GM21619 (cell line): ENCODE measurements around the gene MICU1.
"Not testable (repeated sequence)": the region's sequence is repeated elsewhere in the genome, so short reads cannot be mapped to it uniquely, and the experiment has no call there.

Experiments used
- ATAC-seq: cut with Tn5 transposase; IDR thresholded peaks from one replicate; pipeline ENCODE4 v1.9.1; 2021; ENCODE audit not compliant: unreplicated experiment

MICU1 gene

DNA sequence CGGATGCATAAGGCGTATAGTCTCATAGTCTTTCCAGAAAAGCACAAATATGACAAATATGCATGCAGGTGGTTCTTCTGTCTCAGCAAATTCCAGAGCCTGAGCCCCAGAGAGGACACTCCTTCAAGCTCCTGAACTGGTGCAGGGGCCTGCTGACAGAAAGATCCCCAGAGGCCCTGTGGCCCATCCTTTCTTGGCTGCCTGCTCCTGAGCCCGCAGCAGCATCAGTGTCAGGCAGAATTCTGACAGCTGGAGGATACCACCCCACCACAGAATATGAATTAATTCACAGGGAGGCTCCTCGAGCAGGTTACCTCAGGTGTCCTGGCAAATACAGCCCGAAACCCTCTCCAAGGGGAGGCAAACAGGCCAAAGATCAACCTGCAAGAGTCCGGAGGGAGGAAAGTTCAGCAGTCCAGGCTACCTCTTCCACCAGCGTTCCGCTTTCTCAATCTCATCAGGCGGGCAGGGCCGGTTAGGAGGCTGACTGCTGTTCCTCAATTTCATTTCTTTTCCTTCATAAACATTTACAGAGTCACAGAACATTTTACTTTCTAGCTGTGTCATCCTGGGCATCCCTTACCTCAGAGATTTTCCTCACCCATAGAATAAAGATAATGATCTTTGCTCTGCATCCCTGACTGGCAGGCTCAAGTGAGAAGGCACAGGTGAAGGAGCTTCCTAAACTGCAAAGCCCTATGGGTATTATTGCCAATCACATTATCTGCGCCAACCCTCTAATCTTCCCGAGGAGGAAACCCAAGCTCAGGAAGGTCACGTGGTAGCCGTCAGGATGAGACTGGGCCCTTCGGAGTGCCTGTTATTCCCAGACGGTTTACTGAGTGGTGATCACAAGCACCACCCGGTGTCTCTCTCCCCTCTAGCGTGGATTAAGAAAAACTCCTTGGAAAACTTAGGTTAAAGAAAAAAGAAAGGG, 272.6 kb downstream of the MICU1 start:
- ATAC-seq: no peak

DNA sequence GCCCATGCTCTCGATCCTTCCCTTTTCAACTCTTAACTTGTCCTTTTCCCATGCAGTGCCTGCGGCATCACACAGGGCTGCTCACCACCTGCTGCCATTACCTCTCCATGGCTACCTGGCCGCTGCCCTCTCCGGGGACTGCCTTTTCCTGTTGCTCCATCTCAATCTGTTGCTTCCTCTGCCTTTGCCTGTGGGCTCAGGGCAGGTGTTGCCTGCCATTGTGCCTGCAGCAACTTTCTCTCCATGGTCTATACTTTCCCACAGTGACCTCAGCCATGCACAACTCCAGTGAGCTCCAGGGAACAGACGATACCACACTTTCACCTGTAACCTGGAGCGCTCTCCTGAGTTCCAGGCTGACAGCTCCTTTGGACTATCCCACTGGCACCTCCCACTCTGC, 274.4 kb downstream of the MICU1 start:
- ATAC-seq: no peak

DNA sequence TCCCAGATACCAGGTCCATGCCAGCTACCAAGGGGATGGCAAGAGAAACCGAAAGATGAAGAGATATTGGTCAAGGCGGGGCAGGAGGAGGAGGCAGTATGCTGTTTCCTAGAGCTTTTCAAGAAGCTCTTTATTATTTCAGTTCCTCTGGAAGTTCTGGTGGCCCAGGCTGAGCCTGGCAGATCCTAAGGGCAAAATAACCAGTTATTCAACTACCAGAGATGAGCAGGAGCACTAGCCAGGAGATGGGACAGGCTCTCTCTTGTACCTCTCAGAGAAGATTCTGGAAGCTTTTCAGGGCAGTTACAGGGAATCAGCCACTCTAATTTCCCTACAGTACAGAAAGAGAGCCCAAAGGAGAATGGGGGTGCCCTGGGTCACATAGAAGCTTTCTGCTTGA, 276.4 kb downstream of the MICU1 start:
- no peak for ATAC-seq

DNA sequence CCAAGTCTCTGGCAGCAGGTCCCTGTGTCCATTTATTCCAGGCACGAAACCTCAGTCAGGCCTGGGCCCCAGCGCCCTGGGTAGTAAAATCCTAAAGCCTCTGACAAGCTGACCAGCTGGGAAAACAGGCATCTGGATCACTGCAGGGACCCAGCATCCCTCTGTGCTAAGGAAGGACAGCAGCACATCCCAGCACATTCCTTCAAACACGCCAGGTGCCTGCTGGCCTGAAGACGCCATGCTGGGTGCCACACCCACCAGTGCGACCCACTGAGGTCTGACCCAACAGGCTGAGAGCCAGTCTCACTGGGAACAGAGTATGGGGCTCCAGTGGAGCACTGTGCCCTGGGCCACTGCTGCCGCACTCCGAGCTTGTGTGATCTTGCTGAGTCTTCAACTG, 277.6 kb downstream of the MICU1 start:
- ATAC-seq: no peak

- ATAC-seq: not testable (repeated sequence)
Observed at GRCh38 chr10:72346117-72346516, 279.8 kb downstream of the MICU1 start.

GRCh38 chr10:72344932-72345331, 280.9 kb downstream of the MICU1 start:
- ATAC-seq: no peak

- no peak for ATAC-seq
Observed at GRCh38 chr10:72342911-72343310, 283.0 kb downstream of the MICU1 start.

- ATAC-seq: no peak
Observed at GRCh38 chr10:72340510-72341261, 285.2 kb downstream of the MICU1 start.

GRCh38 chr10:72338180-72338579, 287.7 kb downstream of the MICU1 start:
- no peak for ATAC-seq

GRCh38 chr10:72337722-72338121, 288.2 kb downstream of the MICU1 start:
- no peak for ATAC-seq

- no peak for ATAC-seq
Observed at GRCh38 chr10:72337039-72337629, 288.7 kb downstream of the MICU1 start.

- no peak for ATAC-seq
Observed at GRCh38 chr10:72336259-72337038, 289.4 kb downstream of the MICU1 start.

DNA sequence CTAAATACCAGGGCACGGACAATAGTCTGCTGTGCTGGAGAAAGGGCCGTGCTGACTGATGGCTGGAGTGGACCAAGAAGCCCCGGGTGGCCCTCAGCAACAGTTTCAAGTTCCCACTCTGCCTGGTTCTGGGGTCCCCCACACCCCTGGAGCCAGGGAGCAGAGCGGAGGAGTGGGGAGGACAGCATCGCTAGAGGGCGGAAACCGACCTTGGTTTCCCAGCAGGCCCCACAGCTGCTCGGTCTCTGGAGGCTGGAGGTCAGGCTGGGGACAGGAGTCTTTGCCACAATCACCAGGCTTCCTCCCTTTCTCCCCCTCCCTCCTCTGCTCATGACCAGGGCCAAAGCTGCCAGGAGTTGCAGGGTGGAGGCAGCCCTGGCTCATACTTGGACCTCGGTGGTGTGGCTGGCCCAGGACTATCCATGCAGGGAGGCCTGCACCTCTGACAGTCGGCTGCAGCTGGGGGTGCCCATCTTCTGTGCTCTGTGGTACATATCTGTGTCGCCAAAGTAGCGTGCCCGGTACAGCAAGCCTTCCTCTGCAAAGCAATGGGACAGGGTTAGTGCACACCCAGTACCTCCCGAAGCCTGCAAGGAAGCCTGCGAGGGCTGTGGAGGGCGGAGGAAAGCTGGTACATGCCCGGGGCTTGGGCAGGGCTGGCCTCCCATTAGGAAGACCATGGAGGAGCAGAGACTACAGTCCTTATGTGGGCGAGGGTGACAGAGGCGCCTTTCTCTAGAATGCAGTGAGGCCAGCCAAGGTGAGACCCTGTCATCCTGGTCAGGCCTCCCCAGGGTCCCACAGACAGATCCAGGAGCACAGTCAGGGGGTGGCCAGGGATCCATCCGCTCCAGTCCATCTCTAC, 290.3 kb downstream of the MICU1 start:
- peak; percentile 41 for ATAC-seq

DNA sequence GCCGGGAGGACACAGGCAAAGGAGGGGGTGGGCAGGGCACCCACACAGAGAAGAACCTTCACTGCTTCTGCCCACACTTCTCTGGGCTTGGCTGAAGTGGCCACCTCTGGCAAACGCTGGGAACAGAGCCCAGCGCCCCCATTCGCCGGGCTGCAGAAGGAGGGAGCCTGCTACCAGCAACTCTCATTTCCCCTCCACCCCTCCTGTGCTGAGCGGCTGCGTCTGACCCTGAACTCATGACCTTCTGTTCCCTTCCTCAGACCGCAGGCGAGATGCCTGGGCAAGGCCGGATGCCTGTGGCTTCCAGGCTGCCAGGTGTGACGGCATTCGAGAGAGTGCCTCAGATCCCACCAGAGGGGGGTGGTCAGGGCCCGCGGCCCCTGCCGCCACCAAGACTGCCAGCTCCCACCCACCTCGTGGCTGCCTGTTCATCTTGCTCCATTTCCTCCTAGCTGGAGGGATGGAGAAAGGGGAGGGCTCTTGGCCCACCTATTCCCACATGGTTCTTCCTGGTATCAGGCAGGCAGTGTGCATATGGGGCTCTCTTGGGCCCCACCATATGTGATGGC, 291.0 kb downstream of the MICU1 start:
- peak; percentile 64 for ATAC-seq

DNA sequence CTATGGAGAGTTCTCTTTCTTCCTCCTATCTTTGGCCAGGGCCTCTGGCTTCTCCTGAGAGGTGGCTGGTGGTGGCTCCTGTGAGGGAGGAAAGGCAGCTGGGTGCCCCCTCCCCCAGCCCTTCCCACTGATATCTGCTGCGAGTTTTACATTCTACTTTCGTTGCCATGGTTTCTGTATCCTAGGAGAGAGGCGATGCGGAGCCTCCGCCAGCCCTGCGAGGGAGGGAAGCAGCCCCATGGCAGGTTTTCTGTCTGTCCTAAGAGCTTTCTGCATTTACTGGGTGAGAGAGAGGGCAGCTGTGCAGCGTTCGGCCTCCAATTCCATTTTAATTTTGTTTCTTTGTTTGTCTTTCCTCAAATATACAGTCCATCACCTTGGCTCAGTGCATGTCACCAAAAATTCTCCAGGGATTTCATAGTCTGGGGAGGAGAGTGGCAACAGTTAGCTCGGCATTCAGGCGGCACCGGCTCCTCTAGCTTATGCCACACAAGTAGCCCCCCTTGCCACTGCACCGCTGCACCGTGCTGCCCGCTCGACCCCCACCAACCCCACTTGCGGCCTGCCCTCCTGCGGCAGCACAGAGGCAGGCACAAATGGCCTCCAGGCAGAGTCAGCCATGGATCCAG, 291.6 kb downstream of the MICU1 start:
- ATAC-seq: no peak

DNA sequence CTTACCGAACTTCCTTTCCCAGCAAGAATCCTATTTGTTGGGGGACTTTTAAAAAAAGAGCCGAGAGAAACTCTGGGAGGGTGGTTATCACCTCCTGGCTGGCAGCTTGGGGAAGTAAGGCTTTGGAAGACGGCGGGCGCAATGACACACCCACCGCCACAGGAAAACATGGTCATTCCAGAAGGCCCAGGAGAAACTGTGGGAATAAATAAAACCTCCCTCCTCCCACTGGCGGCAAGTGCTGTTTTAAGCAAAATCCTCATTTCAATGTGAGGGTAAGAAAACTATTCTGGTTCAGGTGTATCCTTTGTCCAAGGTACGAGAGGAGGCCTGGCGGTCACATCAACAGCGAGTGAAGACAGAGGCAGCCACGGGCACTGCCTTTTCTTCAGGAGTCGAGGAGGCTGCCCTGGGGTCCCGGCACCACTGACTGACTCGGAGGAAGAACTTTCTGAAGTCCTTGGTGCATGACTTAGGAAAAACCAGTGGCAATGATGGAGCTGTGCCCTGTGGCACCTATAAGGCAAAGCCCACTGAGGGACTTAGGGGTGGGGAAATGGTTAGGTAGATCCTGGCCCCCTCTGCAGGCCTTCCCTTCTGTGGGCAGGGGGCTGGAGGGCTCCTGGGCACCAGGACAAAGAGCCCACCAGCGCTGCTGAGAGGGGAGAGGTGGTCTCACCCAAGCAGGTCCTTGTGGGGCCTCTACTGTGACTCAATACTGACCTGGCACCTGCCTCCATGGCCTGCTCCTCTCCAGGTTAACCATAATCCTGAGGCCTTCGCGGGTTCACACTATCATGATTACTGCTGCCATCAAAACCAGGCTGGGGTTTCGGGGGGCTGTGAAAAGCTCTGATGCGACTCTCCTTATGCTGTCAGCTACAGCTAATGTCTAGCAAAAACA, 292.5 kb downstream of the MICU1 start:
- ATAC-seq: no peak

DNA sequence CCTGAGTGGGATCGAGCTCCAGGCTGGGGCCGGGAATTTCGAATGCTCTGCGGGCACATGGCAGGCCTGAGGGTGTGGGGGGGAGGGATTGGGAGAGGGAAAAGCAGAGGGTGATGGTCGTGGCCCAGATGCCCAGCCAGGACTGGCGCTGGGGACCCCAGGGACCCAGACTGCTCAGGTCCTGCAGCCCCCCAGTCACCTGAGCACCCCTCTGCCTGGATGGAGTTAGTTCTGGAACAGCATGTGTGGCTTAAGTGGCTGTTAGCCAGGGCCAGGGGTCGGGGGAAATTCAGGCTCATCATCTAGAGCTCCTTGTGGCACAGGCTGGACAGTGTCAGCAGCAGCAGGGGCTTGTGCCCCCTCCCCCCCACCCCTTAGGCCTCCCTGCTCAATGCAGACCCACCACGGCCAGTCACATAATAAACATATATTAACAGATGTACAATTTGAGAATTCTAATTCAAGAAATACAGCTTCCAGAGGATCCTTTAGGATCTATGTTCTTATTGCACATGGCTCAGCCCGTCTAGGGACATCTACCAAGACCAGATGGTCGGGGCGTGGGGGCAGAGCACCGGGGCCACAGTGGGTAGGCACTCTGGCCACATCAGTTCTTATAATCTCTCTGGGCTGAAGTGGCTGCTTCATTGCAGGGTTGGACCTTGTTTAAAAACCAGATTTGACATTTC, 293.3 kb downstream of the MICU1 start:
- no peak for ATAC-seq
